Measurements from ENCODE around the gene ADARB2.

DNA sequence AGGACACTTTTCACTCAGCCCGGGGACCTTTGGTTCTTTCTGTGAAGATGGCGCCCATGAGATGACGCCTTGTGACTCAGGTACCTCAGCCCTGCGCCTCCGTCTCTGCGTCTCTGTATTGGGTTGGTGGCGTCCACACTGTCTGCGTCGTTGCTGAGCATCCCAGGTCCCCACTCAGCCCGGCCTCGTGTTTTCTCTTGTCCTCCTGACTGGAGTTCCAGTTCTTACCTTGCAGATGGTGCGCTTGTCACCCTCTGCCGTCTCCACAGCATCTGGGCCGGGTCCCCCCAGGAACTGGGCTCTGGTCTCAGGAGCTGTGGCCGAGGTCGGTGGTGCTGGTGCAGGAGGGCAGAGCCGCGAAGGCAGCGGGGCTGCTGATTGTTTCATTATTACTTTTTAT lies 530.7 kb downstream of the ADARB2 start:
- TF ChIP-seq, protein P1, sequence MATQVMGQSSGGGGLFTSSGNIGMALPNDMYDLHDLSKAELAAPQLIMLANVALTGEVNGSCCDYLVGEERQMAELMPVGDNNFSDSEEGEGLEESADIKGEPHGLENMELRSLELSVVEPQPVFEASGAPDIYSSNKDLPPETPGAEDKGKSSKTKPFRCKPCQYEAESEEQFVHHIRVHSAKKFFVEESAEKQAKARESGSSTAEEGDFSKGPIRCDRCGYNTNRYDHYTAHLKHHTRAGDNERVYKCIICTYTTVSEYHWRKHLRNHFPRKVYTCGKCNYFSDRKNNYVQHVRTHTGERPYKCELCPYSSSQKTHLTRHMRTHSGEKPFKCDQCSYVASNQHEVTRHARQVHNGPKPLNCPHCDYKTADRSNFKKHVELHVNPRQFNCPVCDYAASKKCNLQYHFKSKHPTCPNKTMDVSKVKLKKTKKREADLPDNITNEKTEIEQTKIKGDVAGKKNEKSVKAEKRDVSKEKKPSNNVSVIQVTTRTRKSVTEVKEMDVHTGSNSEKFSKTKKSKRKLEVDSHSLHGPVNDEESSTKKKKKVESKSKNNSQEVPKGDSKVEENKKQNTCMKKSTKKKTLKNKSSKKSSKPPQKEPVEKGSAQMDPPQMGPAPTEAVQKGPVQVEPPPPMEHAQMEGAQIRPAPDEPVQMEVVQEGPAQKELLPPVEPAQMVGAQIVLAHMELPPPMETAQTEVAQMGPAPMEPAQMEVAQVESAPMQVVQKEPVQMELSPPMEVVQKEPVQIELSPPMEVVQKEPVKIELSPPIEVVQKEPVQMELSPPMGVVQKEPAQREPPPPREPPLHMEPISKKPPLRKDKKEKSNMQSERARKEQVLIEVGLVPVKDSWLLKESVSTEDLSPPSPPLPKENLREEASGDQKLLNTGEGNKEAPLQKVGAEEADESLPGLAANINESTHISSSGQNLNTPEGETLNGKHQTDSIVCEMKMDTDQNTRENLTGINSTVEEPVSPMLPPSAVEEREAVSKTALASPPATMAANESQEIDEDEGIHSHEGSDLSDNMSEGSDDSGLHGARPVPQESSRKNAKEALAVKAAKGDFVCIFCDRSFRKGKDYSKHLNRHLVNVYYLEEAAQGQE (IDR thresholded peaks at IDR 0.05; ENCODE audit: low read depth): no peak
- TF ChIP-seq EP300 (IDR thresholded peaks at IDR 0.05; ENCODE audit: borderline replicate concordance): no peak
- no peak for TF ChIP-seq TAF1 (IDR thresholded peaks at IDR 0.05; ENCODE audit: low read depth)
- TF ChIP-seq, protein P2, sequence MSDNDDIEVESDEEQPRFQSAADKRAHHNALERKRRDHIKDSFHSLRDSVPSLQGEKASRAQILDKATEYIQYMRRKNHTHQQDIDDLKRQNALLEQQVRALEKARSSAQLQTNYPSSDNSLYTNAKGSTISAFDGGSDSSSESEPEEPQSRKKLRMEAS (IDR thresholded peaks at IDR 0.05): no peak
- no peak for TF ChIP-seq ZBTB7A (IDR thresholded peaks at IDR 0.05; ENCODE audit: low read depth)

All from Ishikawa (cell line).